ENCODE data around the gene FBXW11.
"Not testable (repeated sequence)": the region's sequence is repeated elsewhere in the genome, so short reads cannot be mapped to it uniquely, and the experiment has no call there.

The FBXW11 gene

GRCh38 chr5:171908638-171909037 lies 97.8 kb downstream of the FBXW11 start:
- no peak for DNase-seq (ENCODE audit: low spot score)

GRCh38 chr5:171907725-171908343 lies 98.6 kb downstream of the FBXW11 start:
- DNase-seq (ENCODE audit: low spot score), result no peak

- no peak for DNase-seq (ENCODE audit: low spot score)
Measured at GRCh38 chr5:171906703-171907590, 99.5 kb downstream of the FBXW11 start.

GRCh38 chr5:171906066-171906570 lies 100.3 kb downstream of the FBXW11 start:
- no peak for DNase-seq (ENCODE audit: low spot score)

GRCh38 chr5:171904886-171905285 lies 101.6 kb downstream of the FBXW11 start:
- no peak for DNase-seq (ENCODE audit: low spot score)

- no peak for DNase-seq (ENCODE audit: low spot score)
Measured at GRCh38 chr5:171901764-171902163, 104.7 kb downstream of the FBXW11 start.

- no peak for DNase-seq (ENCODE audit: low spot score)
Measured at GRCh38 chr5:171899792-171900191, 106.6 kb downstream of the FBXW11 start.

- DNase-seq (ENCODE audit: low spot score), result no peak
Measured at GRCh38 chr5:171898879-171899278, 107.6 kb downstream of the FBXW11 start.

GRCh38 chr5:171898386-171898785 lies 108.1 kb downstream of the FBXW11 start:
- no peak for DNase-seq (ENCODE audit: low spot score)

- no peak for DNase-seq (ENCODE audit: low spot score)
Measured at GRCh38 chr5:171897231-171897630, 109.2 kb downstream of the FBXW11 start.

- DNase-seq (ENCODE audit: low spot score), result no peak
Measured at GRCh38 chr5:171895081-171895480, 111.4 kb downstream of the FBXW11 start.

GRCh38 chr5:171893290-171893886 lies 113.0 kb downstream of the FBXW11 start:
- DNase-seq (ENCODE audit: low spot score), result no peak

- DNase-seq (ENCODE audit: low spot score), result no peak
Measured at GRCh38 chr5:171891595-171891994, 114.8 kb downstream of the FBXW11 start.

- no peak for DNase-seq (ENCODE audit: low spot score)
Measured at GRCh38 chr5:171891150-171891549, 115.3 kb downstream of the FBXW11 start.

GRCh38 chr5:171888051-171888481 lies 118.4 kb downstream of the FBXW11 start:
- DNase-seq (ENCODE audit: low spot score), result no peak

- not testable (repeated sequence) for DNase-seq (ENCODE audit: low spot score)
Measured at GRCh38 chr5:171886037-171886436, 120.4 kb downstream of the FBXW11 start.

GRCh38 chr5:171882118-171882517 lies 124.3 kb downstream of the FBXW11 start:
- no peak for DNase-seq (ENCODE audit: low spot score)

GRCh38 chr5:171874234-171874633 lies 132.2 kb downstream of the FBXW11 start:
- DNase-seq (ENCODE audit: low spot score), result no peak

GRCh38 chr5:171872666-171873065 lies 133.8 kb downstream of the FBXW11 start:
- no peak for DNase-seq (ENCODE audit: low spot score)

GRCh38 chr5:171871711-171872110 lies 134.7 kb downstream of the FBXW11 start:
- no peak for DNase-seq (ENCODE audit: low spot score)

- no peak for DNase-seq (ENCODE audit: low spot score)
Measured at GRCh38 chr5:171869956-171870355, 136.5 kb downstream of the FBXW11 start.

- no peak for DNase-seq (ENCODE audit: low spot score)
Measured at GRCh38 chr5:171868236-171868635, 138.2 kb downstream of the FBXW11 start.

- no peak for DNase-seq (ENCODE audit: low spot score)
Measured at GRCh38 chr5:171867786-171868185, 138.7 kb downstream of the FBXW11 start.
